Epithelial cell of esophagus (primary cell): ENCODE results near the gene HNRNPC.
"Not testable (repeated sequence)": the region's sequence is repeated elsewhere in the genome, so short reads cannot be mapped to it uniquely, and the experiment has no call there.

Experiments
- DNase-seq: peaks from one replicate; pipeline ENCODE4 v3.0.0; 2010; ENCODE audit warnings: low read depth
- H3K4me3 ChIP-seq: 2 replicates; pipeline ENCODE4 v1.5.1; 2011; ENCODE audit warnings: mild to moderate bottlenecking, low read length, control low read depth
- TF ChIP-seq, protein P1 (sequence below): IDR thresholded peaks from 2 replicates; pipeline ENCODE4 v1.5.1; 2011; ENCODE audit warnings: low read depth, mild to moderate bottlenecking, low read length, control low read depth, inconsistent platforms; ENCODE audit not compliant: insufficient read depth; ENCODE audit errors: missing control alignments

The HNRNPC gene

DNA sequence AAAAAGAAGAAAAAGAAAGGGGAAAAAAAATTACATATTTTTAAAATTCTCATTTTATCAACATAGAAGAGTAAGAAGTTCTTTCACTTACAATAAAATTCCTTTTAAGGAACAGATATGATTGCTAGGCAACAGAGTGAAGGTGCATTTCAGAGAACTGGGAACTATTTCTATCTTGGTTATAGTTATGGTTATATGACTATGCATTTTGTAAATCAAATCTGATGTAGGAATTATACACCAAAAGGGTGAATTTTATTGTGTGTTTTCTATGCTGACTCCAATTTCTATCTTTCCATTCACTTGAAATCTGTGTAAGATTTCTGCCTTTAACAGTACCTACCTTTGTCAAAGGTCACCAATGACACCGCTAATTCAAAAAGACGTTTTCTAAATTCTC is 50.1 kb downstream of the HNRNPC start:
- H3K4me3 ChIP-seq: no peak overlapping the region
- TF ChIP-seq, protein P1, sequence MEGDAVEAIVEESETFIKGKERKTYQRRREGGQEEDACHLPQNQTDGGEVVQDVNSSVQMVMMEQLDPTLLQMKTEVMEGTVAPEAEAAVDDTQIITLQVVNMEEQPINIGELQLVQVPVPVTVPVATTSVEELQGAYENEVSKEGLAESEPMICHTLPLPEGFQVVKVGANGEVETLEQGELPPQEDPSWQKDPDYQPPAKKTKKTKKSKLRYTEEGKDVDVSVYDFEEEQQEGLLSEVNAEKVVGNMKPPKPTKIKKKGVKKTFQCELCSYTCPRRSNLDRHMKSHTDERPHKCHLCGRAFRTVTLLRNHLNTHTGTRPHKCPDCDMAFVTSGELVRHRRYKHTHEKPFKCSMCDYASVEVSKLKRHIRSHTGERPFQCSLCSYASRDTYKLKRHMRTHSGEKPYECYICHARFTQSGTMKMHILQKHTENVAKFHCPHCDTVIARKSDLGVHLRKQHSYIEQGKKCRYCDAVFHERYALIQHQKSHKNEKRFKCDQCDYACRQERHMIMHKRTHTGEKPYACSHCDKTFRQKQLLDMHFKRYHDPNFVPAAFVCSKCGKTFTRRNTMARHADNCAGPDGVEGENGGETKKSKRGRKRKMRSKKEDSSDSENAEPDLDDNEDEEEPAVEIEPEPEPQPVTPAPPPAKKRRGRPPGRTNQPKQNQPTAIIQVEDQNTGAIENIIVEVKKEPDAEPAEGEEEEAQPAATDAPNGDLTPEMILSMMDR: no peak
- DNase-seq: no peak

DNA sequence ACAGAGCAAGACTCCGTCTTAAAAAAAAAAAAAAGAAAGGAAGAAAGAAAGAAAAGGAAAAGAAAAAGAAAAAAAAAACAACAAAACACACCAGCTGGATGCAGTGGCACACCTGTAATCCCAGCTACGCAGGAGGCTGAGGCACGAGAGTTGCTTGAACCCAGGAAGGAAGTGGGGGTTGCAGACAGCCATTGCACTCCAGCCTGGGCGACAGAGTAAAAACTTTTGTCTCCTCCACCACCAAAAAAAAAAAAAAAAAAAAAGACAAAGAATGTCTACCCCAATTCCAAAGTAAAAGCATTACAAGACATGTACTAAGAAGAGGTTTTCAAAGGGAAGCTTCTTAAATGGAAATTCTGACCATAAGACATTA is 53.4 kb downstream of the HNRNPC start:
- DNase-seq: no peak
- H3K4me3 ChIP-seq: no peak overlapping the region
- TF ChIP-seq, protein P1: no peak

DNA sequence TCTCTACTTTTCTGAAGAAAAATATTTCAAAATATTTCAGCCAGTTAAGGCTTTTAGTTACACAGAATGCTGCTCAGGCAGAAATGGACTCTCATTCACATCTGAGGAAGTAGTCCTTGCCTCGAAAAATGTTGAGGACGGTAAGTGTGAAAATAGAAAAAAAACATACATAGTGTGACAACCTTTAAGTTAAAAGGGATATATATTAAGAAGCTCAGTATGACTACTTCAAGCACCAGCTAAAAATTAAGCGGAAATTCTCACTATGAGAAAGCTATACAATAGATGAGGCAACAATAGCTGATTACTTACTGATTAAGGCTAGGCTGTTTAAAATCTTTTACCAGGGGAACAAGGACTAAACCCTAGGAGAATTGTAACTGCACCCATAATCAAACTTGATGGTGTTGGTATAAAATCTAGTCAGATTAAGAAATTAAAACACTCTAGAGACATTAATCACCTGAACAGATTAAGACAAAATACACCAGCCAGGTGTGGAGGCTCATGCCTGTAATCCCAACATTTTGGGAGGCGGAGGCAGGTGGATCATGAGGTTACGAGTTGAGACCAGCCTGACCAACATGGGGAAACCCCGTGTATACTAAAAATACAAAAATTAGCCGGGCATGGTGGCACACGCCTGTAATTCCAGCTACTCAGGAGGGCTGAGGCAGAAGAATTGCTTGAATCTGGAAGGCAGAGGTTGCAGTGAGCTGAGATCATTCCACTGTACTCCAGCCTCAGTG is 53.9 kb downstream of the HNRNPC start:
- TF ChIP-seq, protein P1: no peak
- peak; percentile 43 for DNase-seq
- no peak overlapping the region for H3K4me3 ChIP-seq

DNA sequence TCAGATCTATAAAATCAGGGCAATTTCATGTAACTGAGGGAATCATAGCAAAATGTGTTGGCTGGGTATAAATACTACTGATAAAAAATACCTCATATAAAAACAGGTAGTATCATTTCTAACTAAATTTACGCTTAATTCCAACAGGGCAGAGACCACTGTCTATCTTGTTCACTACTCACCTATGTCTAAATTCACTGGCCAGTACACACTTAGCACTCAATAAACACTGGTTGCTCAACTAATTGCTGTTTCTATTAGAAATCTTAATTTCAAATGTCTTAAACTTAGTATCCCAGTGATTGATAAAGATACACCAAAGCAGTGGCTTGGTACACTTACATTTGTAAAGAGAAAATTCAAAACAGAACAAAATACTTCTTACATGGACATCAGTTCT is 55.6 kb downstream of the HNRNPC start:
- no peak overlapping the region for H3K4me3 ChIP-seq
- TF ChIP-seq, protein P1: no peak
- no peak for DNase-seq

DNA sequence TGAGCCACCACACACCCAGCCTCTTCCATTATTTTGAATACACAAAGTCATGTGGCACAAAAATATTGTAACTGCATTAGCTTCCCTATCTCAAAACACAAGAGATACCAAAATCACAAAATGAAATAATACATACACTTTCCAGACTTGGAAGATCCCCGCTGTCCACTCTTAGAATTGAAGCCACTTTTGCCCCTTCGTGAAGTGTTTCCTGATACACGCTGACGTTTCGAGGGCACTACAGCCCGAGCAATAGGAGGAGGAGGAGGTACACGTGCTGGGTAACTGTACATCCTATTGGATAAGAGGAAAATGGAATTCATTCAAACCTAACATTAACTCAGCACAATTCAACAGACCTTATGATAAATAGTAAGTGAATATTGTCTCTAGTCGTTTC is 56.4 kb downstream of the HNRNPC start:
- DNase-seq: not testable (repeated sequence)

DNA sequence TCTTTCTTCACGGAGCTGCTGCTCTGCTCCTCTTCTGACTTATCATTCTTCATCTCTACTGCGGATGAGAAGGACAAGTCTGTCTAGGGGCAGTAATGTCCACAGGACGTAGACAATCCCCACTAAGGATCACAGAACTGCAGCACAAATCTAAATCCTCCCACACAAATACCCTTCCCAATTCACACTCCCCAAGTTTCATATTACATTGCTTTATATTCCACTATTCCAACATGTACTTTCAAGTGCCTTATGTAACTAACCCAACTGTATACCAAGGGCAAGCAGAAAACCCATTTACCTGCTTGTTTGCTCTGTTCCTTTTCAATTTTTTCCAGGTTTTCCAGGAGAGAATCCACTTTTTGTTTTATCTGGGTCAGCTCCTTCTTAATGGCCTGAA is 57.7 kb downstream of the HNRNPC start:
- H3K4me3 ChIP-seq: no peak overlapping the region
- TF ChIP-seq, protein P1: no peak

More for the DNA sequence above, 56.4 kb downstream of the HNRNPC start:
- not testable (repeated sequence) for H3K4me3 ChIP-seq

DNA sequence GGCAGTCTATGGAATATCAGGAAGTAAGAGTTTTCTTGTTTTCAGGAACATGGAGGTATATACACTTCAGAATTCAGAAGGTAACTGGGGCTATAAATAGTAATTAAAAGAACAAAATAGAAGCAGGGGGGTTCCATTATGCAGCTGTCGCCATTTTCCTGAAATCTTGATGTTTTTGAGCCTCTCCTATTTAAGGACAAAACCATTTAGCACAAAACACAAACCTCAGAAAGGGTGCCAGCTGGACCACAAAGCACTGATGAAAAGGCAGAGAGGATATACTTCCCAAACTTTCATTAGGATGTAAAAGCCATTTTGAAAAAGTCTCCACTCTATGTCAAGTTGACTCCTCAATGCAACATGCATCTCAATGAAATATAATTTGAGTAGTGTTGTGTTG is 59.2 kb downstream of the HNRNPC start:
- no peak for DNase-seq
- no peak overlapping the region for H3K4me3 ChIP-seq
- TF ChIP-seq, protein P1: no peak

More for the DNA sequence above, 57.7 kb downstream of the HNRNPC start:
- DNase-seq: no peak
